ENCODE measurements around the gene NIPAL3. TPM values are rescaled to one million over a fixed set of nuclear protein-coding genes. Genes with fewer than 3 reads are reported as not detected.

The NIPAL3 gene
- total RNA-seq, 1 experiment from 2014 or later = 11.2 TPM

DNA sequence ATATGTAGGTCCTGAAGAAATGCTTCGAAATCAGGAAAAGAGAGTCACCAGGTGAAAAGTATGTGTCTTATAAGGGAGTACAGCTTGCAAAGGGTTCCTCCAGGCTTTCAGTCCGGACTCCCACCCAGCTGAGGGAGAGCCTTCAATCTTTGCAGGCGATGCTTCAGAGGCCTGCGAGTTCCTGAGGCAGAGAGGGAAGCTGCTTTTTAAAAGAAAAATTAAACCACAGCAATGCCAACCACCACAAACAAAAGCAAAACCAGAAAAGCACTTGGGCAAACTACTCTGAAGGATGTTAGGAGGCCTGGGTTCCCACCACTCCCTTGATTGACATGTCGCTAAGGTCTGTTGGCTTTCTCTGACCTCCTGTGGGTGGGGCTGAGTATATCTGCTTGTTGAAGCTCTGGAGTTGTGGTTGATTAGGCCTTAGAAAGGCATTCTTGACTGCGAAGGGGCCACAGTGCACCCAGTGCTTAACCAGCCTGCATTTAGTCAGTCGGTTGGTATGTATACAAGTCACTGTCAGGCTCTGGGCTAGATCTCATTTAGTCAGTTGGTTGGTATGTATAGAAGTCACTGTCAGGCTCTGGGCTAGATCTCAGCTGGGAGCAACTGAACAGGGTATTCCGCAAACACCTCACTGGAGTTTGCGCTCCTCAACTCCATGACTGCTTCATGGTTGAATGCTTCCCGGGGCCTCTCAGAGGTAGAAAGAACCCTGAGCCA, 1.2 kb downstream of the NIPAL3 start (continued):
- TF ChIP-seq, protein P1, sequence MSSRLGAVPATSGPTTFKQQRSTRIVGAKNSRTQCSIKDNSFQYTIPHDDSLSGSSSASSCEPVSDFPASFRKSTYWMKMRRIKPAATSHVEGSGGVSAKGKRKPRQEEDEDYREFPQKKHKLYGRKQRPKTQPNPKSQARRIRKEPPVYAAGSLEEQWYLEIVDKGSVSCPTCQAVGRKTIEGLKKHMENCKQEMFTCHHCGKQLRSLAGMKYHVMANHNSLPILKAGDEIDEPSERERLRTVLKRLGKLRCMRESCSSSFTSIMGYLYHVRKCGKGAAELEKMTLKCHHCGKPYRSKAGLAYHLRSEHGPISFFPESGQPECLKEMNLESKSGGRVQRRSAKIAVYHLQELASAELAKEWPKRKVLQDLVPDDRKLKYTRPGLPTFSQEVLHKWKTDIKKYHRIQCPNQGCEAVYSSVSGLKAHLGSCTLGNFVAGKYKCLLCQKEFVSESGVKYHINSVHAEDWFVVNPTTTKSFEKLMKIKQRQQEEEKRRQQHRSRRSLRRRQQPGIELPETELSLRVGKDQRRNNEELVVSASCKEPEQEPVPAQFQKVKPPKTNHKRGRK (CRISPR knock-in tag; IDR thresholded peaks at IDR 0.05; ENCODE audit: borderline replicate concordance) = no peak
- TF ChIP-seq ZBTB43 (CRISPR knock-in tag; IDR thresholded peaks at IDR 0.05) (no peak), GTF2I (CRISPR knock-in tag; conservative IDR thresholded peaks at IDR 0.05) (no peak), TEAD1 (CRISPR knock-in tag; IDR thresholded peaks at IDR 0.05) (no peak), PRRX2 (CRISPR knock-in tag; IDR thresholded peaks at IDR 0.05) (no peak), EMX1 (CRISPR knock-in tag; IDR thresholded peaks at IDR 0.05) (no peak), TEAD4 (CRISPR knock-in tag; IDR thresholded peaks at IDR 0.05) (no peak)
- TF ChIP-seq, protein P2, sequence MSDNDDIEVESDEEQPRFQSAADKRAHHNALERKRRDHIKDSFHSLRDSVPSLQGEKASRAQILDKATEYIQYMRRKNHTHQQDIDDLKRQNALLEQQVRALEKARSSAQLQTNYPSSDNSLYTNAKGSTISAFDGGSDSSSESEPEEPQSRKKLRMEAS (CRISPR knock-in tag; IDR thresholded peaks at IDR 0.05) = no peak
- TF ChIP-seq, protein P3, sequence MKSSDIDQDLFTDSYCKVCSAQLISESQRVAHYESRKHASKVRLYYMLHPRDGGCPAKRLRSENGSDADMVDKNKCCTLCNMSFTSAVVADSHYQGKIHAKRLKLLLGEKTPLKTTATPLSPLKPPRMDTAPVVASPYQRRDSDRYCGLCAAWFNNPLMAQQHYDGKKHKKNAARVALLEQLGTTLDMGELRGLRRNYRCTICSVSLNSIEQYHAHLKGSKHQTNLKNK (CRISPR knock-in tag; IDR thresholded peaks at IDR 0.05) = no peak

GRCh38 chr1:24417681-24418080, 2.1 kb downstream of the NIPAL3 start:
- Mint-ChIP-seq H3K4me1 (peaks cover 47% of the 10 kb centered on the region), H3K27me3 (ENCODE audit: low read depth) (no peaks in the 10 kb centered on the region), H3K4me3 (no peak overlapping the region), H3K27ac (no peak overlapping the region), H3K9me3 (peaks cover 3% of the 10 kb centered on the region; the same call in 1 of the 2 replicates), H3K36me3 (peaks cover 6% of the 10 kb centered on the region; the same call in 1 of the 2 replicates)
- ATAC-seq = no peak
- TF ChIP-seq MLX (CRISPR knock-in tag; IDR thresholded peaks at IDR 0.05) = no peak
- no peak for TF ChIP-seq ZBTB21 (CRISPR knock-in tag; IDR thresholded peaks at IDR 0.05; ENCODE audit: borderline replicate concordance)
- no peak for TF ChIP-seq NFYB (CRISPR knock-in tag; conservative IDR thresholded peaks at IDR 0.05; ENCODE audit: low read depth)
- no peak for TF ChIP-seq ESRRA (CRISPR knock-in tag; IDR thresholded peaks at IDR 0.05; ENCODE audit: borderline replicate concordance)
- TF ChIP-seq FOXP1 (CRISPR knock-in tag; IDR thresholded peaks at IDR 0.05; ENCODE audit: borderline replicate concordance) = no peak
- TF ChIP-seq MXD4 (CRISPR knock-in tag; IDR thresholded peaks at IDR 0.05; ENCODE audit: borderline replicate concordance) = no peak
- no peak for TF ChIP-seq GTF2I (CRISPR knock-in tag; conservative IDR thresholded peaks at IDR 0.05)
- TF ChIP-seq, protein P4, sequence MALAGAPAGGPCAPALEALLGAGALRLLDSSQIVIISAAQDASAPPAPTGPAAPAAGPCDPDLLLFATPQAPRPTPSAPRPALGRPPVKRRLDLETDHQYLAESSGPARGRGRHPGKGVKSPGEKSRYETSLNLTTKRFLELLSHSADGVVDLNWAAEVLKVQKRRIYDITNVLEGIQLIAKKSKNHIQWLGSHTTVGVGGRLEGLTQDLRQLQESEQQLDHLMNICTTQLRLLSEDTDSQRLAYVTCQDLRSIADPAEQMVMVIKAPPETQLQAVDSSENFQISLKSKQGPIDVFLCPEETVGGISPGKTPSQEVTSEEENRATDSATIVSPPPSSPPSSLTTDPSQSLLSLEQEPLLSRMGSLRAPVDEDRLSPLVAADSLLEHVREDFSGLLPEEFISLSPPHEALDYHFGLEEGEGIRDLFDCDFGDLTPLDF (CRISPR knock-in tag; IDR thresholded peaks at IDR 0.05) = no peak
- no peak for TF ChIP-seq ERG (CRISPR knock-in tag; IDR thresholded peaks at IDR 0.05)
- TF ChIP-seq, protein P5, sequence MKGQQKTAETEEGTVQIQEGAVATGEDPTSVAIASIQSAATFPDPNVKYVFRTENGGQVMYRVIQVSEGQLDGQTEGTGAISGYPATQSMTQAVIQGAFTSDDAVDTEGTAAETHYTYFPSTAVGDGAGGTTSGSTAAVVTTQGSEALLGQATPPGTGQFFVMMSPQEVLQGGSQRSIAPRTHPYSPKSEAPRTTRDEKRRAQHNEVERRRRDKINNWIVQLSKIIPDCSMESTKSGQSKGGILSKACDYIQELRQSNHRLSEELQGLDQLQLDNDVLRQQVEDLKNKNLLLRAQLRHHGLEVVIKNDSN (CRISPR knock-in tag; IDR thresholded peaks at IDR 0.05) = no peak
- TF ChIP-seq RELA (CRISPR knock-in tag; IDR thresholded peaks at IDR 0.05; ENCODE audit: borderline replicate concordance) = no peak
- no peak for TF ChIP-seq ZNF263 (CRISPR knock-in tag; IDR thresholded peaks at IDR 0.05; ENCODE audit: low read depth)
- ChIA-PET POLR2A (no interaction called here), CTCF (interaction anchor here (3.0 to 5.1 kb wide), 2 partner anchors 85 to 170 kb away, joined by 30 to 41 read pairs; partner anchors contain the start of gene RCAN3)
- no peak for DNase-seq (ENCODE audit: low spot score)
